ENCODE data around the gene CMC1.

- no peak for TF ChIP-seq CTCF (IDR thresholded peaks at IDR 0.05)
- no peak for TF ChIP-seq POLR2AphosphoS5 (IDR thresholded peaks at IDR 0.05; ENCODE audit: low read depth, low read length)
- TF ChIP-seq SIN3A (IDR thresholded peaks at IDR 0.05; ENCODE audit: borderline replicate concordance, insufficient read depth, low read depth, low read length): no peak
These were observed 95.8 kb downstream of the CMC1 start for GRCh38 chr3:28337230-28337629.
